Type B pancreatic cell (in vitro differentiated cells): ENCODE results near the gene TREML2. TPM values are rescaled to one million over a fixed set of nuclear protein-coding genes. Genes with fewer than 3 reads are reported as not detected.

Experiments used
- DNase-seq: peaks from one replicate; pipeline ENCODE4 v3.0.0; 2021; ENCODE audit warnings: mixed read lengths; ENCODE audit not compliant: unreplicated experiment; ENCODE audit errors: extremely low spot score
- H3K27ac Mint-ChIP-seq: 2 replicates; pipeline ENCODE4 v1.8.0; 2021; ENCODE audit warnings: mild to moderate bottlenecking, mixed read lengths
- H3K27me3 Mint-ChIP-seq: 2 replicates; pipeline ENCODE4 v1.8.0; 2021; ENCODE audit warnings: mixed read lengths
- H3K36me3 Mint-ChIP-seq: 2 replicates; pipeline ENCODE4 v1.8.0; 2021; ENCODE audit warnings: mixed read lengths
- H3K4me1 Mint-ChIP-seq: one replicate; pipeline ENCODE4 v1.8.0; 2021; ENCODE audit warnings: mixed read lengths; ENCODE audit not compliant: unreplicated experiment
- H3K4me3 Mint-ChIP-seq: 2 replicates; pipeline ENCODE4 v1.8.0; 2021; ENCODE audit warnings: mild to moderate bottlenecking, mixed read lengths
- H3K9me3 Mint-ChIP-seq: 2 replicates; pipeline ENCODE4 v1.8.0; 2021; ENCODE audit warnings: mixed read lengths
- CTCF ChIP-seq: fragments of 200-600 bp; sonication (generic); conservative IDR thresholded peaks from 2 replicates; pipeline ENCODE4 v1.5.0; 2021; ENCODE audit warnings: antibody characterized with exemption, mild to moderate bottlenecking
- total RNA-seq: library from RNA; stranded (reverse); gene quantifications from 2 replicates; pipeline ENCODE4 v1.2.1, GENCODE V29; 2021; ENCODE audit warnings: low replicate concordance

The TREML2 gene
- total RNA-seq, 1 donor from 2014 or later: not detected

GRCh38 chr6:41201764-41202173 is 820 bp upstream of the TREML2 start:
- Mint-ChIP-seq H3K27me3 (peaks cover 28% of the 10 kb centered on the region), H3K9me3 (no peaks in the 10 kb centered on the region), H3K4me1 (peaks cover 11% of the 10 kb centered on the region), H3K27ac (peak overlapping the region; percentile 8), H3K4me3 (no peak overlapping the region), H3K36me3 (no peaks in the 10 kb centered on the region)
- TF ChIP-seq CTCF: no peak
- DNase-seq: no peak

GRCh38 chr6:41200296-41200900 is 551 bp downstream of the TREML2 start:
- H3K27me3 Mint-ChIP-seq: peaks cover 40% of the 10 kb centered on the region
- H3K9me3 Mint-ChIP-seq: no peaks in the 10 kb centered on the region
- no peak overlapping the region for H3K27ac Mint-ChIP-seq
- H3K4me1 Mint-ChIP-seq: peaks cover 11% of the 10 kb centered on the region
- H3K4me3 Mint-ChIP-seq: no peak overlapping the region
- H3K36me3 Mint-ChIP-seq: no peaks in the 10 kb centered on the region
- DNase-seq: no peak
- TF ChIP-seq CTCF: no peak

- H3K4me1 Mint-ChIP-seq: peaks cover 11% of the 10 kb centered on the region
- H3K27me3 Mint-ChIP-seq: peaks cover 40% of the 10 kb centered on the region
- no peak for TF ChIP-seq CTCF
- DNase-seq: no peak
- no peaks in the 10 kb centered on the region for H3K36me3 Mint-ChIP-seq
- H3K27ac Mint-ChIP-seq: no peak overlapping the region
- H3K9me3 Mint-ChIP-seq: no peaks in the 10 kb centered on the region
- H3K4me3 Mint-ChIP-seq: no peak overlapping the region
These were observed 1.2 kb downstream of the TREML2 start for GRCh38 chr6:41199552-41200246.

- Mint-ChIP-seq H3K27ac (no peak overlapping the region), H3K4me1 (peaks cover 11% of the 10 kb centered on the region), H3K9me3 (no peaks in the 10 kb centered on the region), H3K27me3 (peaks cover 57% of the 10 kb centered on the region), H3K36me3 (no peaks in the 10 kb centered on the region), H3K4me3 (no peak overlapping the region)
- TF ChIP-seq CTCF: no peak
- DNase-seq: no peak
These were observed 3.7 kb downstream of the TREML2 start for GRCh38 chr6:41197234-41197633.

- Mint-ChIP-seq H3K4me1 (no peaks in the 10 kb centered on the region), H3K36me3 (no peaks in the 10 kb centered on the region), H3K27ac (no peak overlapping the region), H3K27me3 (peaks cover 47% of the 10 kb centered on the region), H3K9me3 (peaks cover 3% of the 10 kb centered on the region), H3K4me3 (no peak overlapping the region)
- no peak for TF ChIP-seq CTCF
- no peak for DNase-seq
These were observed 6.6 kb downstream of the TREML2 start for GRCh38 chr6:41194386-41194785.
